ENCODE data around the gene TMEM167B.
A peak's percentile ranks its signal among the peaks of the same experiment; 100 is the strongest.

TMEM167B gene

GRCh38 chr1:109083501-109083900, 7.1 kb upstream of the TMEM167B start:
- no peak for DNase-seq

GRCh38 chr1:109083923-109084322, 6.6 kb upstream of the TMEM167B start:
- DNase-seq = no peak

GRCh38 chr1:109084563-109085517, 5.7 kb upstream of the TMEM167B start:
- DNase-seq = no peak

GRCh38 chr1:109089242-109090015, 1.1 kb upstream of the TMEM167B start:
- peak; percentile 51 for DNase-seq

GRCh38 chr1:109091078-109091838, 694 bp downstream of the TMEM167B start:
- no peak for DNase-seq

- DNase-seq = no peak
Measured at GRCh38 chr1:109091839-109092193, 1.3 kb downstream of the TMEM167B start.

GRCh38 chr1:109094377-109094803, 3.8 kb downstream of the TMEM167B start:
- DNase-seq = no peak

GRCh38 chr1:109094871-109095270, 4.3 kb downstream of the TMEM167B start:
- DNase-seq = no peak

DNA sequence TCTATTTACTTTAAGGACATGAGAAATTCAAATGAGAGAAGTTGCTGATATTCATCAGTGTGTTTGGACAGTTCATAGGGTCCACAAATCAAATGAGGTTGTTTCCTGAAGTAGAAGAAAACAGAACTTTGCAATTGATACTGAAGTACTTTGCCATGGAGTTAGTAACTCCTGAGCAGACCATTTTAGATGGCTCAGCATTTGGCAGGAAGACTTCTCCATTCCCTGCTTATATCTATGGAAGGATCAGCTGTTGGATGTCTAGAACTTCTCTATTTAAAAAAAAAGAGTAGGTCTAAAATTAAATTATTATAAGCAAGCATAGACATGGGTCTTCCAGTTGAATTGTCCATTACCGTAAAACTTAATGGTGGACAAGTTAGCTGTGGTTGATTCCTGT, 5.1 kb downstream of the TMEM167B start:
- no peak for DNase-seq

- no peak for DNase-seq
Measured at GRCh38 chr1:109096120-109096519, 5.6 kb downstream of the TMEM167B start.

DNA sequence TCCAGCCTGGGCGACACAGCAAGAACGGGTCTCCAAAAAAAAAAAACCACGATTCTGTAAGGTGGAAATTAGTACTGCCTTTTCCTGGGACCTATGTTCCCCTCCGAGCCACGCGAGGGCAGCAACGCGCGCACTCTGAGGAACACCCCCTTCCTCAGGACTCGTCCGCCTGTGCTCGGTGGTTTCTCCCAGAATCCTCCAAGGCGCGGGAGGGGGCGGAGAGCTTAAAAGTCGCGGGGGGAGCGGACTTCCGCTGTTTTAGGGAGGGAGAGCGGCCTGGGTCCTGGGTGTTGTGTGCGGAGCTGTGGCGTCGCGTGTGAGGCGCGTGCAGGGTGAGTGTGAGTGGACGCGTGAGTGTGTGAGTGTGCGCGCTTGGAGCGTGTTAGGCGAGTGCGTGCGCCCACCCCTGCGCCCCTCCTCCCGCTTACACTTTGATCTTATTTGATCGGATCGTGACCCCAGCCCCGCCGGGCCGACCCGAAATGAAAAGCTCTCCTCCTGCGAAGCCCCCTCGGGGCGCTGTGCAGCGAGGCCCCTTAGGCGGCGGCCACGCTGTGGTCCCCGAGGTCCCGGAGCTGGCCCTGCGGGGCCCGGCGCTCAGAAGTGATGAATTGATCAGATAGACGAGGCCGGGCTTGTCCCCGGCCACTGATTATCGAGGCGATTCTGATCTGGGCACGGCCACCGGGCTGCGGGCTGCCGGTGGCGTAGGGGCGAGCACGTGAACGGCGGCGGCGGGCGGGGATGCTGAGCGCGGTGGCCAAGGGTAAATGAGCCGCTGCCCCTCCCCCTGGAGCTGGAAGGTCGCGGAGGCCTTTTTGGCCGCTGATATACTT, 9.6 kb downstream of the TMEM167B start:
- peak; percentile 97 for DNase-seq

GRCh38 chr1:109104364-109105151, 14.0 kb downstream of the TMEM167B start:
- DNase-seq = no peak

DNA sequence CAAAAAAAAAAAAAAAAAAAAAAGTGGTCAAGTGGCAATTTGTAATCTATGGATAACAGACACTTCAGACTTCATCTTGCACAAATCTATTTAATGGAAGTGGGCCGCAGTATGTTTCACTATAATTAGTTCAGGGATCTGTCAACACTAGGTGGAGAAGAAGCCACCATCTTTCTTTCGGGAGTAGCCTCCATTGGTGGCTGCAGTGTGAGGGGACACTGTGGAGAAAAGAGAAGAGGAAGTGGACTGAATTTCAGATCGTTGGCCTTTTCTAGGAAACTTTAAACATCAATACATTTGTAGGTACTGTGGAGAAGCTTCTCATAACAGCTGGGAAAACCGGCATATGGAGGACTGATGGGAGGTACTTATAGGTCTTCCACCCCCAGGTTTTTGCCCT, 15.3 kb downstream of the TMEM167B start:
- DNase-seq = no peak

DNA sequence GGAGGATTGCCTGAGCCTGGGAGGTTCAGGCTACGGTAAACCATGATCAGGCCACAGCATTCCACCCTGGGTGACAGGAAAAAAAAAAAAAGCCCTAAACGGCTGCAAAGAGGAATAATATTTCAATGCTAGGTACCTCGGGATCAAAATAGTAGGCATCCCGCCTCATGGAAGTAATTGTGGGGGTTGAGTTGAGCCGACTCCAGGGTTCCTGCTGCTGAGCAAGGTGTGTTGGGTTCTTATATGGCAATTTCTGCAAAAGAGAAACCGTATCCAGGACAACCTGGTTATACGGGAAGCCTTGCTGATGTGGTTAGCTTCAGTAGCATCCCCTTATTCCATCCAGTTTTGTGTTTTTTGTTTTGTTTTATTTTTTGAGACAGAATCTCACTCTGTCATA, 17.2 kb downstream of the TMEM167B start:
- no peak for DNase-seq

DNA sequence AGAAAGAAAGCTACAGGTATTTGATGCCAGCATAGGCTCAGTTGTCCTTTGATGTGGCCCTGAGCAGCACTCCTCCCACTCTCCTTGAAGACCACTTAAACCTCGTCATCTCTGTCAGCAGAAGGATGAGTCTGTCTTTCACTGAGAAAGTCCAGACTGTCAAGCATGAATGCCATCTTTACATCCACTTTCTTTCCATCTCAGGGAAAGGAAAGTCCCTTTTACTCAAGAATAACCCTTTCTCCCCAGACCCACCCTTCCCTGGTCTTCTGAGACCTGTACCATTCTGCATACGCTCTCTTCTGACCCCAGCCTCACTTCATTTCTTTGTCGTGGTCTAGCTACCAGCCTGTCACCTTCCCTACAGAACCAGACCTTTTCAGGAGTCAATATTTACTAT, 19.3 kb downstream of the TMEM167B start:
- no peak for DNase-seq

DNA sequence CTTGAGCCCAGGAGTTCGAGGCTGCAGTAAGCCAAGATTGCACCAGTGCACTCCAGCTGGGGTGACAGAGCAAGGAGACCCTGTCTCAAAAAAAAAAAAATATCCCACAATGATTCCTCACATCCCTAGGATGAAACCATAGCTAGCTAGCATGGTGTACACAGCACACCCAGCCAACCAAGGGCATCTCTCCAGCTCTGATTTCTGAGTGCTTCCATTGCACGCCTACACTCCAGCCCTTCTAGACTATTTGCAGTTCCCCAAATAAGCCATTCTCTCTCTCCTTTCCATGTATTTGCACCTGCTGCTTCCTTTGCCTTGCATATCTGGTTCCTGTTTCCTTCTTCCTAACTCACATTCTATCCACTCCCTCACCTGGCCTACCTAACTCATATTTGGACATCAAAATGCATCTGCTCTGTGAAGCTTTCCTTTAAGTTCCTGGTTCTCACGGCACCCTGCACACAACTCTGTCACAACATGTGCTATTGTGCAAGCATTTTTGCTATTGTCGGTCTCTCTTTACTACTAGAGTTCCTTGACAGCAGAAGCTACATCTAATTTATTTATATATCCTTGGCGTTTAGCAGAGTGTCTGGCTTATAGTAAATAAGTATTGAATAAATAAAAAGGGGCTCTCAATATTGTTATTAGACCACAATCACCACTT, 21.0 kb downstream of the TMEM167B start:
- no peak for DNase-seq

- no peak for DNase-seq
Measured at GRCh38 chr1:109112056-109112651, 21.6 kb downstream of the TMEM167B start.

GRCh38 chr1:109112652-109113285, 22.2 kb downstream of the TMEM167B start:
- peak; percentile 90 for DNase-seq

GRCh38 chr1:109113590-109114341, 23.2 kb downstream of the TMEM167B start, which contains the start of gene ELAPOR1:
Gene ELAPOR1, plus strand, starts transcription at chr1:109114115. Its CDS starts 69 bp downstream, at chr1:109114184.
- peak; percentile 91 for DNase-seq

Data from activated CD8-positive, alpha-beta memory T cell treated with anti-CD3 and anti-CD28 coated beads, Interleukin-2, amount 50 U/mL, for 4 hours (primary cell).